ENCODE measurements around the gene CACNG8.

CACNG8 gene

GRCh38 chr19:53962887-53963431 is at the start of gene CACNG8:
Gene CACNG8, plus strand, starts transcription at chr19:53962937.
- peak; percentile 39 for DNase-seq
- Mint-ChIP-seq H3K27me3 (ENCODE audit: low read depth, poor library complexity) (peaks cover 85% of the 10 kb centered on the region), H3K27ac (no peak within 1 kb of the TSS), H3K4me1 (peaks cover 43% of the 10 kb centered on the region), H3K9me3 (no peaks in the 10 kb centered on the region), H3K4me3 (peak within 1 kb of the TSS; percentile 76), H3K36me3 (ENCODE audit: low read depth) (no peaks in the 10 kb centered on the region)
- no peak for TF ChIP-seq CTCF (IDR thresholded peaks at IDR 0.05)

GRCh38 chr19:53915000-53915399 is 47.7 kb upstream of the CACNG8 start:
- Mint-ChIP-seq H3K36me3 (ENCODE audit: low read depth) (no peaks in the 10 kb centered on the region), H3K27me3 (ENCODE audit: low read depth, poor library complexity) (peaks cover 43% of the 10 kb centered on the region), H3K27ac (no peak overlapping the region), H3K9me3 (no peaks in the 10 kb centered on the region), H3K4me3 (no peak overlapping the region), H3K4me1 (peaks cover 8% of the 10 kb centered on the region)
- DNase-seq, result peak; percentile 41
- no peak for TF ChIP-seq CTCF (IDR thresholded peaks at IDR 0.05)

- no peaks in the 10 kb centered on the region for H3K9me3 Mint-ChIP-seq
- no peaks in the 10 kb centered on the region for H3K4me1 Mint-ChIP-seq
- no peak overlapping the region for H3K4me3 Mint-ChIP-seq
- TF ChIP-seq CTCF (IDR thresholded peaks at IDR 0.05), result no peak
- DNase-seq, result no peak
- no peaks in the 10 kb centered on the region for H3K36me3 Mint-ChIP-seq (ENCODE audit: low read depth)
- H3K27me3 Mint-ChIP-seq (ENCODE audit: low read depth, poor library complexity), result peaks cover 33% of the 10 kb centered on the region
- H3K27ac Mint-ChIP-seq, result no peak overlapping the region
Measured at GRCh38 chr19:53916004-53916403, 46.7 kb upstream of the CACNG8 start.

- Mint-ChIP-seq H3K36me3 (ENCODE audit: low read depth) (no peaks in the 10 kb centered on the region), H3K4me1 (no peaks in the 10 kb centered on the region), H3K9me3 (peaks cover 8% of the 10 kb centered on the region), H3K27ac (no peak overlapping the region), H3K4me3 (no peak overlapping the region), H3K27me3 (ENCODE audit: low read depth, poor library complexity) (peaks cover 19% of the 10 kb centered on the region)
- TF ChIP-seq CTCF (IDR thresholded peaks at IDR 0.05), result no peak
- DNase-seq, result no peak
Measured at GRCh38 chr19:53917356-53917755, 45.4 kb upstream of the CACNG8 start.

- no peak overlapping the region for H3K27ac Mint-ChIP-seq
- H3K4me1 Mint-ChIP-seq, result no peaks in the 10 kb centered on the region
- peak; percentile 89 for DNase-seq
- peaks cover 6% of the 10 kb centered on the region for H3K27me3 Mint-ChIP-seq (ENCODE audit: low read depth, poor library complexity)
- no peaks in the 10 kb centered on the region for H3K36me3 Mint-ChIP-seq (ENCODE audit: low read depth)
- no peak for TF ChIP-seq CTCF (IDR thresholded peaks at IDR 0.05)
- no peak overlapping the region for H3K4me3 Mint-ChIP-seq
- peaks cover 9% of the 10 kb centered on the region for H3K9me3 Mint-ChIP-seq
Measured at GRCh38 chr19:53927739-53928138, 35.0 kb upstream of the CACNG8 start.

GRCh38 chr19:53936029-53936428 is 26.7 kb upstream of the CACNG8 start:
- Mint-ChIP-seq H3K36me3 (ENCODE audit: low read depth) (no peaks in the 10 kb centered on the region), H3K9me3 (peaks cover 8% of the 10 kb centered on the region), H3K27me3 (ENCODE audit: low read depth, poor library complexity) (peaks cover 28% of the 10 kb centered on the region), H3K27ac (no peak overlapping the region), H3K4me1 (peaks cover 6% of the 10 kb centered on the region), H3K4me3 (no peak overlapping the region)
- no peak for TF ChIP-seq CTCF (IDR thresholded peaks at IDR 0.05)
- DNase-seq, result no peak

All from nephron progenitor cell (in vitro differentiated cells).